ENCODE data around the gene CD79A.

The CD79A gene

GRCh38 chr19:41886761-41887710 lies 10.0 kb downstream of the CD79A start:
- H3K27me3 ChIP-seq (ENCODE audit: control insufficient read depth in 1 of 2, insufficient read depth in 2 of 2, low read length in 2 of 2): no peaks in the 10 kb centered on the region
- H3K9me3 ChIP-seq (ENCODE audit: control insufficient read depth in 2 of 2, low read length in 2 of 2): no peaks in the 10 kb centered on the region
- no peak overlapping the region for H3K27ac ChIP-seq (ENCODE audit: low read length)
- H3K36me3 ChIP-seq (ENCODE audit: control insufficient read depth in 2 of 2, insufficient read depth in 2 of 2, low read length in 2 of 2): peaks cover 2 to 11% of the 10 kb centered on the region in 2 donors
- H3K4me1 ChIP-seq (ENCODE audit: control insufficient read depth, insufficient read depth, low read length): peaks cover 22% of the 10 kb centered on the region
- no peak overlapping the region for H3K9ac ChIP-seq (ENCODE audit: low read length in 2 of 2)
- H3K4me3 ChIP-seq (ENCODE audit: low read length in 2 of 2): peak overlapping the region in 1 of 2 donors; percentile 22

GRCh38 chr19:41887711-41888382 lies 10.8 kb downstream of the CD79A start:
- no peak overlapping the region for H3K27ac ChIP-seq (ENCODE audit: low read length)

GRCh38 chr19:41888926-41889325 lies 11.8 kb downstream of the CD79A start:
- Histone ChIP-seq H3K36me3 (ENCODE audit: control insufficient read depth in 2 of 2, insufficient read depth in 2 of 2, low read length in 2 of 2) (peaks cover 10 to 17% of the 10 kb centered on the region in 2 donors), H3K4me3 (ENCODE audit: low read length in 2 of 2) (no peak overlapping the region), H3K4me1 (ENCODE audit: control insufficient read depth, insufficient read depth, low read length) (peaks cover 12% of the 10 kb centered on the region), H3K9ac (ENCODE audit: low read length in 2 of 2) (no peak overlapping the region), H3K27ac (ENCODE audit: low read length) (no peak overlapping the region), H3K9me3 (ENCODE audit: control insufficient read depth in 2 of 2, low read length in 2 of 2) (no peaks in the 10 kb centered on the region), H3K27me3 (ENCODE audit: control insufficient read depth in 1 of 2, insufficient read depth in 2 of 2, low read length in 2 of 2) (no peaks in the 10 kb centered on the region)

More at GRCh38 chr19:41887711-41888382, 10.8 kb downstream of the CD79A start:
- Histone ChIP-seq H3K4me3 (ENCODE audit: low read length in 2 of 2) (no peak overlapping the region), H3K9me3 (ENCODE audit: control insufficient read depth in 2 of 2, low read length in 2 of 2) (no peaks in the 10 kb centered on the region), H3K4me1 (ENCODE audit: control insufficient read depth, insufficient read depth, low read length) (peaks cover 17% of the 10 kb centered on the region), H3K9ac (ENCODE audit: low read length in 2 of 2) (no peak overlapping the region), H3K36me3 (ENCODE audit: control insufficient read depth in 2 of 2, insufficient read depth in 2 of 2, low read length in 2 of 2) (peaks cover 9 to 17% of the 10 kb centered on the region in 2 donors), H3K27me3 (ENCODE audit: control insufficient read depth in 1 of 2, insufficient read depth in 2 of 2, low read length in 2 of 2) (no peaks in the 10 kb centered on the region)

DNA sequence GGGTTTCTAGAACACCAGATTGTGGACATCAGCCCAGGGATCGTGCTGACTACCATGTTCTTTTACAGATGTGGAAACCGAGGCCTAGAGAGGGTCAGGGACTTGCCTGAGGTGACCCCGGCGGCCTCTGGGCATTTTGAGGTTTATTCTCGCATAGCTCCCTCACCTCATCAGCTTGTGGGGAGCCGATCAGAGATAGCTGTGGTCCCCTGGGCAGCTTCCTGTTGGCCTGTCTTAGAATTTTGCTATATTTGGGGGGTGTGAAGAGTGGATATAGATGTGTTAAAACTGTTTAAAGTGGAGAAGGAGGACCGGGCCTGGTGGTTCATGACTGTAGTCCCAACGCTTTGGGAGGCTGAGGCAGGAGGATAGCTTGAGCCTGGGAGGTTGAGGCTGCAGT lies 12.8 kb downstream of the CD79A start:
- H3K4me1 ChIP-seq (ENCODE audit: control insufficient read depth, insufficient read depth, low read length): peaks cover 7% of the 10 kb centered on the region
- no peak overlapping the region for H3K27ac ChIP-seq (ENCODE audit: low read length)
- no peaks in the 10 kb centered on the region for H3K27me3 ChIP-seq (ENCODE audit: control insufficient read depth in 1 of 2, insufficient read depth in 2 of 2, low read length in 2 of 2)
- H3K36me3 ChIP-seq (ENCODE audit: control insufficient read depth in 2 of 2, insufficient read depth in 2 of 2, low read length in 2 of 2): peaks cover 15 to 22% of the 10 kb centered on the region in 2 donors
- H3K4me3 ChIP-seq (ENCODE audit: low read length in 2 of 2): no peak overlapping the region
- no peaks in the 10 kb centered on the region for H3K9me3 ChIP-seq (ENCODE audit: control insufficient read depth in 2 of 2, low read length in 2 of 2)
- H3K9ac ChIP-seq (ENCODE audit: low read length in 2 of 2): no peak overlapping the region

DNA sequence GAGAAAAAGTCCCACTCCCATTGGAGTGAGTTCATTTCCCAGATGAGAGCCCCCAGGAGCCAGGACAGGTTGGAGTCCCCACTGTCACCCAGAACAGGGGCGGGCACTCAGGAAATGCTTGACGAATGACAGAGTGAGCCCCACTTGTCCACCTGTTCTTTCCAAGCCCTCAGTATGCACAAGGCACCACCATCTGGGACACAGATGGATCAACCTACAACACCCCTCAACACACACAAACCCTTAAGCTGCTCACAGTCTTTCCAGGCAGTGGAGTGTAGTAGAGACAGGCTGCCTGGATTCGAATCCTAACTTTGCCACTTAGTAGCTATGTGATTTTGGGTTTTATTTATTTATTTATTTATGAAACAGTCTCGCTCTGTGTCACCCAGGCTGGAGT lies 13.9 kb downstream of the CD79A start:
- no peak overlapping the region for H3K27ac ChIP-seq (ENCODE audit: low read length)
- no peaks in the 10 kb centered on the region for H3K27me3 ChIP-seq (ENCODE audit: control insufficient read depth in 1 of 2, insufficient read depth in 2 of 2, low read length in 2 of 2)
- H3K4me3 ChIP-seq (ENCODE audit: low read length in 2 of 2): no peak overlapping the region
- no peak overlapping the region for H3K9ac ChIP-seq (ENCODE audit: low read length in 2 of 2)
- peaks cover 26 to 30% of the 10 kb centered on the region in 2 donors for H3K36me3 ChIP-seq (ENCODE audit: control insufficient read depth in 2 of 2, insufficient read depth in 2 of 2, low read length in 2 of 2)
- H3K4me1 ChIP-seq (ENCODE audit: control insufficient read depth, insufficient read depth, low read length): peaks cover 5% of the 10 kb centered on the region
- no peaks in the 10 kb centered on the region for H3K9me3 ChIP-seq (ENCODE audit: control insufficient read depth in 2 of 2, low read length in 2 of 2)

DNA sequence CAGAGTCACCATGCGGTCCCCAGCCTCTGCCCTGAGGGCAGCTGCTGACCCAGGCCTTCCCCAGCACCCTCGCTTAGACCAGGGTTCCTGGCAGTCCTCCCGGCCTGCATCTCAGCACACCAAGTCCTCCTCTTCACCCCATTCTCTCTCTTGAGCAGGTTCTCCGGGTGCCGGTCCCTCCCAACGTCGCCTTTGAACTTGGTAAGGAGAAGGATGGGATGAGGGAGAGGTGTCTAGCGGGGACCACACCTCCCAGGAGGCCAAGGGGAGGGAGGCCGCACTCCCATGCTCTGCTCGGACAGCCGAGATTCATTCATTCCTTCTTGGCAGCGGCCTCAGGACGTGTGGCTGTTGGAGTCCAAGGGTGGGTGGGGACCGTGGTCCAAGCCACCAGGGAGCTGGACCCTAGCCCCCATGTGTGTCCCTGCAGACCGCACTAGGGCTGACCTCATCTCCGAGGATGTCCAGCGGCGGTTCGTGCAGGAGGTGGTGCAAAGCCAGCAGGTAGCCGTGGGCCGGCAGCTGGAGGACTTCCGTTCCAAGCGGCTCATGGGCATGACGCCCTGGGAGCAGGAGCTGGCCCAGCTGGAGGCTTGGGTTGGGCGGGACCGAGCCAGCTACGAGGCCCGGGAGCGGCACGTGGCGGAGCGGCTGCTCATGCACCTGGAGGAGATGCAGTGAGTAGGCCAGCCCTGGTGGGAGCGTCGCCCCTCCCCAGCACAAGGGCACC lies 15.3 kb downstream of the CD79A start:
- no peak overlapping the region for H3K4me3 ChIP-seq (ENCODE audit: low read length in 2 of 2)

GRCh38 chr19:41893899-41894298 lies 16.8 kb downstream of the CD79A start:
- no peak overlapping the region for H3K4me3 ChIP-seq (ENCODE audit: low read length in 2 of 2)
- H3K36me3 ChIP-seq (ENCODE audit: control insufficient read depth in 2 of 2, insufficient read depth in 2 of 2, low read length in 2 of 2): peaks cover 34 to 39% of the 10 kb centered on the region in 2 donors
- no peaks in the 10 kb centered on the region for H3K9me3 ChIP-seq (ENCODE audit: control insufficient read depth in 2 of 2, low read length in 2 of 2)
- H3K27me3 ChIP-seq (ENCODE audit: control insufficient read depth in 1 of 2, insufficient read depth in 2 of 2, low read length in 2 of 2): no peaks in the 10 kb centered on the region
- H3K27ac ChIP-seq (ENCODE audit: low read length): no peak overlapping the region
- no peaks in the 10 kb centered on the region for H3K4me1 ChIP-seq (ENCODE audit: control insufficient read depth, insufficient read depth, low read length)
- H3K9ac ChIP-seq (ENCODE audit: low read length in 2 of 2): no peak overlapping the region

More for the DNA sequence above, 15.3 kb downstream of the CD79A start:
- Histone ChIP-seq H3K27ac (ENCODE audit: low read length) (no peak overlapping the region), H3K9me3 (ENCODE audit: control insufficient read depth in 2 of 2, low read length in 2 of 2) (no peaks in the 10 kb centered on the region), H3K27me3 (ENCODE audit: control insufficient read depth in 1 of 2, insufficient read depth in 2 of 2, low read length in 2 of 2) (no peaks in the 10 kb centered on the region), H3K9ac (ENCODE audit: low read length in 2 of 2) (no peak overlapping the region), H3K4me1 (ENCODE audit: control insufficient read depth, insufficient read depth, low read length) (no peaks in the 10 kb centered on the region), H3K36me3 (ENCODE audit: control insufficient read depth in 2 of 2, insufficient read depth in 2 of 2, low read length in 2 of 2) (peaks cover 28 to 32% of the 10 kb centered on the region in 2 donors)

- Histone ChIP-seq H3K27ac (ENCODE audit: low read length) (no peak overlapping the region), H3K36me3 (ENCODE audit: control insufficient read depth in 2 of 2, insufficient read depth in 2 of 2, low read length in 2 of 2) (peaks cover 34 to 37% of the 10 kb centered on the region in 2 donors), H3K4me3 (ENCODE audit: low read length in 2 of 2) (no peak overlapping the region), H3K4me1 (ENCODE audit: control insufficient read depth, insufficient read depth, low read length) (no peaks in the 10 kb centered on the region), H3K9me3 (ENCODE audit: control insufficient read depth in 2 of 2, low read length in 2 of 2) (no peaks in the 10 kb centered on the region), H3K9ac (ENCODE audit: low read length in 2 of 2) (no peak overlapping the region), H3K27me3 (ENCODE audit: control insufficient read depth in 1 of 2, insufficient read depth in 2 of 2, low read length in 2 of 2) (no peaks in the 10 kb centered on the region)
Measured at GRCh38 chr19:41894350-41894749, 17.3 kb downstream of the CD79A start.

DNA sequence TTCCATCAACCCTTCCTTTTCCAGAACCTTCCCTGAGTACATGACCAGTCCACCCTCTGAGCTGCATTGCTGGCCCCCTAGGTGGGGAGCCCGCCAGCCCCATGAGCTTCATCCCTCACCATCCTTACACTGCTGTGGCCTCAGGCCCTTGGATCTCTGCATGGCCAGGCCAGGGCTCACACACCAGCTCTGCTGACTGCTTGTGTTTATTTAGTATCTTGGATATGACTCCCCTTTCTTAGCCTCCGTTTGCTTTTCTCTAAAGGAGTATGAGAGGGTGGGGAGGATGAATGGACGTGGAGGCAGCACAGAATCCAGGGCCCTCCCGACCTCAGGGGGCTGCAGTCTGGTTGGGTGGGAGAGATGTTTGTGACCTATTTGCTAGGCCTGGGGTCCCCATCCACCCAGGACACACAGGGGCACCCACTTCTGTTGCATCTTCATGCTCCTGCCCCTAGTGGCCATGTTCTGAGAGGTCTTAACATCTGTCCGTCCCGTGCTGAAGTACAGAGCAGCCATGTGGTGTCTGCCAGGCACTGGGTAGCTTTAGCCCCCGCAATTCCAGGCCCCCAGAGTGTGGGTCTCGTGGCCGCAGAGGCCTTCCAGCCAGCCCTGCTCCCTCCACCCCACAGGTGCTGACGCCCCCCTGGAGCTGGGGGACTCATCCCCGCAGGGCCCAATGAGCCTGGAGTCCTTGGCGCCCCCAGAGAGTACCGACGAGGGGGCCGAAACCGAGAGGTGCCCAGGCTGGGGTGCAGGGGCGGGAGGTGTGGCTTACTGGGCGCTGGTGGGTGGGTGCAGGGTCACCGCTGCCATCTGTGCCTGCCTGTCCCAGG lies 18.9 kb downstream of the CD79A start:
- Histone ChIP-seq H3K9me3 (ENCODE audit: control insufficient read depth in 2 of 2, low read length in 2 of 2) (no peaks in the 10 kb centered on the region), H3K4me3 (ENCODE audit: low read length in 2 of 2) (no peak overlapping the region), H3K27ac (ENCODE audit: low read length) (no peak overlapping the region), H3K27me3 (ENCODE audit: control insufficient read depth in 1 of 2, insufficient read depth in 2 of 2, low read length in 2 of 2) (no peaks in the 10 kb centered on the region), H3K9ac (ENCODE audit: low read length in 2 of 2) (no peak overlapping the region), H3K36me3 (ENCODE audit: control insufficient read depth in 2 of 2, insufficient read depth in 2 of 2, low read length in 2 of 2) (peaks cover 37 to 40% of the 10 kb centered on the region in 2 donors), H3K4me1 (ENCODE audit: control insufficient read depth, insufficient read depth, low read length) (no peaks in the 10 kb centered on the region)

DNA sequence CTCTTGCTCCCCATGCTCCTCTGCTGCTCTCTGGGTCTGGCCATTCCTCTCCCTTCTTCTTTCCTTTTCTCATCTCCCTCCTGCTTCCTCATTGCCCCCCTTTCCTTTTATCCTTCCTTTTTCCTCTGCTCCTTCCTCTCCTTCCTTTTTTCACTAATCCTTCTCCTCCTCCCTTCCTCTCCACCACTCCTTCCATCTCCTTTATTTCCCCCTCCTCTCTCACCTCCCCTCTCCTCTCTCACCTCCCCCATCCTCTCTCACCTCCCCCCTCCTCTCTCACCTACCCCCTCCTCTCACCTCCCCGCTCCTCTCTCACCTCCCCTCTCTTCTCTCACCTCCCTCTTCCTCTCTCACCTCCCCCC lies 19.5 kb downstream of the CD79A start:
- Histone ChIP-seq H3K9me3 (ENCODE audit: control insufficient read depth in 2 of 2, low read length in 2 of 2) (no peaks in the 10 kb centered on the region), H3K27me3 (ENCODE audit: control insufficient read depth in 1 of 2, insufficient read depth in 2 of 2, low read length in 2 of 2) (no peaks in the 10 kb centered on the region), H3K9ac (ENCODE audit: low read length in 2 of 2) (no peak overlapping the region), H3K4me3 (ENCODE audit: low read length in 2 of 2) (no peak overlapping the region), H3K36me3 (ENCODE audit: control insufficient read depth in 2 of 2, insufficient read depth in 2 of 2, low read length in 2 of 2) (peaks cover 37 to 40% of the 10 kb centered on the region in 2 donors), H3K4me1 (ENCODE audit: control insufficient read depth, insufficient read depth, low read length) (no peaks in the 10 kb centered on the region), H3K27ac (ENCODE audit: low read length) (no peak overlapping the region)

Data from stomach smooth muscle (tissue), 2 donors.